ENCODE results near the gene OR7A17.

OR7A17 gene

DNA sequence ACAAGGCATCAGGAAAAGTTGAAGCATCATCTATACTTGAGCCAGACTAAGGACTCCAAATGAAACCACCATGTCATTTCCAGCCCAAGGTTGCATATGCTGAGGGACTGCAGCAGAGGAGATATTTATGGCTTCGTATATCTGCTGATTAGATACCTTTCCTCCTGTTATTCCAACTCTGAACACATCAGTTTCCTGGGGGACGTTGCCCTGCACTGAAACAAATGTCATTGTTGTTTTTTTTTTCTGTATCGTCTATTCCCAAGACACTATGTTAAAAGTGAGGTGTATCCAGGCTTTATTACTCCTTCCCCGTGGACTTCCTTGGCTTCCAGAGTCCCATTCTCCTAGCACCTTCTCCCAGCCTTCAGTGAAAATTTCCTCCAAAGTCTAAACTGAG is at the start of gene OR7A17:
Gene OR7A17, minus strand, starts transcription at position 101 of the 400 bp plus-strand sequence. CDS start 4,777 bp downstream, outside the sequence.
- DNase-seq (ENCODE audit: extremely low read depth in 1 of 2, low read depth in 1 of 2), result no peak

DNA sequence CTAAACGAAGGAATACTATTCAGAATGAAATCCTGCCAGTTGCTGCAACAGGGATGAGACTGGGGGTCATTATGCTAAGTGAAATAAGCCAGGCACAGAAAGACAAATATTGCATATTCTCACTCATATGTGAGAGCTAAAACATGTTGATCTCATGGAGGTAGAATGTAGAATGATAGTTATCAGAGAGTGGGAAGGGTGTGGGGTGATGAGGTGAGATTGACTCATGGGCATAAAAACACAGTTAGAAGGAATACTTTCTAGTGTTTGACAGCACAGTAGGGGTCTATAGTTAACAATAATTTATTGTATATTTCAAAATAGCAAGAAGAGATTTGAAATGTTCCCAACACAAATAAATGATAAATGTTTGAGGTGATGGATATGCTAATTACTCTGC is 47.6 kb upstream of the OR7A17 start:
- DNase-seq (ENCODE audit: extremely low read depth in 1 of 2, low read depth in 1 of 2), result no peak

DNA sequence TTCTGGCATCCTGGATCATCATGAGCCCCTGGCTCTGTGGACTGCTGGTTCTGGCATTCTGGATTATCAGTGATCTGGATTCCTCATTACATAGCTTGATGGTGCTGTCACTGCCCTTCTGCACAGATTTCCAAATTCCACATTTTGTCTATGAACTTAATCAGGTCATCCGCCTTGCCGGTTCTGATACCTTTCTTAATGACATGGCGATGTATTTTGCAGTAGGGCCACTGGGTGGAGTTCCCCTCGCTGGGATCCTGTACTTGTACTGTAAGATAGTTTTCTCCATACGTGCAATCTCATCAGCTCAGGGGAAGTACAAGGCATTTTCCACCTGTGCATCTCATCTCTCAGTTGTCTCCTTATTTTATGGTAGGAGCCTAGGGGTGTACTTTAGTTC is 30.9 kb upstream of the OR7A17 start:
- DNase-seq (ENCODE audit: extremely low read depth in 1 of 2, low read depth in 1 of 2), result no peak

DNA sequence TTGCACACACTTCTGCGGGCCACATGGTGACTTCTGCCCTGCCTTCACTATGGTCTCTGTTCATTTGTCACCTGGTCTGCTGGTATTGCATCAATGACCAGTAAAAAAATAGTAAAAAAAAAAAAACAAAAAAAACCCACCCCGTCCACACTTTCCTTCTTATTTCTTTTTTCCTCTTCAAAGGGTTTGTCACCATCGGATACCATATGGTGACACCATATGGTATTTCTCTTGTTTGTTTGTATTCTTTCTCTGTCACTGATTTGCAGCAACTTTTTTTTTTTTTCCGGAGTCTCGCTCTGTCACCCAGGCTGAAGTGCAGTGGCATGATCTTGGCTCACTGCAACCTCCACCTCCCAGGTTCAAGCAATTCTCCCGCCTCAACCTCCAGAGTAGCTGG is 29.2 kb upstream of the OR7A17 start:
- DNase-seq (ENCODE audit: extremely low read depth in 1 of 2, low read depth in 1 of 2), result no peak

DNA sequence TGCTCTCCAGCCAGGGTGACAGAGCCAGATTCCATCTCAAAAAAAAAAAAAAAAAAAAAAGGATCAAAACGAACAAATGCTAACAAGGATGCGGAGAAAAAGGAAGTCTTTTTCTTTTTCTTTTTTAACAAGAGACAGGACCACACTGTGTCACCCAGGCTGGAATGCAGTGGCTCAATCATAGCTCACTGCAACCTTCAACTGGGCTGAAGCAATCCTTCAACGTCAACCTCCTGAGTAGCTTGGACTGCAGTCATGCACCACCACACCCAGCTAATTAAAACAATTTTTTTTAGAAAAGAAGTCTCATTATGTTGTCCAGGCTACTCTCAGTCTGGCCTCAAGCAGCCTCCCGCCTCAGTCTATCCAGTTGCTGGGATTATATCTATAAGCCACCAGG is 20.8 kb upstream of the OR7A17 start:
- DNase-seq (ENCODE audit: extremely low read depth in 1 of 2, low read depth in 1 of 2), result no peak

DNA sequence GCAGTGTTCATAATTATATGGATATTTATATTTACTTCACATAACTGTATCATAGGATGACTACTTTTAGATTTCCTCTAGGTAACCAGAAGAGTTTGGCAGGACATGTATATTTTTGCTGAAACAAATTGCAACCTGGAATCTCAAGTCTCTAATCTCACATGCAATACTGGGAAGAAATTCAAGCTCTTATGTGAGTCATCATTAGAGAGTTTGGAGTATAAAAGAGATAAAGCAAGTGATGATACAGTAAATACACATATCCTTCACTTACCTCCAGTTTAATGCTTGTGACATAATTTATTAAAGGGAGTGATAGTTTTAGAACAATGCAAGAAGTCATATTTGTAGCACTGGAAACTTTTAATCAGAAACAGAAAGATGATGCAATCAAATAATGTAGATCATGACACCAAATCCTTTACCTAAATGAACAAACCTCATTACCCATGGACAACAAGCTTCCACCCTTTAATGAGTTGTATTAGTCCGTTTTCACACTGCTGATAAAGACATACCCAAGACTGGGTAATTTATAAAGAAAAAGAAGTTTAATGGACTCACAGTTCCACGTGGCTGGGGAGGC is 15.8 kb upstream of the OR7A17 start:
- no peak for DNase-seq (ENCODE audit: extremely low read depth in 1 of 2, low read depth in 1 of 2)

DNA sequence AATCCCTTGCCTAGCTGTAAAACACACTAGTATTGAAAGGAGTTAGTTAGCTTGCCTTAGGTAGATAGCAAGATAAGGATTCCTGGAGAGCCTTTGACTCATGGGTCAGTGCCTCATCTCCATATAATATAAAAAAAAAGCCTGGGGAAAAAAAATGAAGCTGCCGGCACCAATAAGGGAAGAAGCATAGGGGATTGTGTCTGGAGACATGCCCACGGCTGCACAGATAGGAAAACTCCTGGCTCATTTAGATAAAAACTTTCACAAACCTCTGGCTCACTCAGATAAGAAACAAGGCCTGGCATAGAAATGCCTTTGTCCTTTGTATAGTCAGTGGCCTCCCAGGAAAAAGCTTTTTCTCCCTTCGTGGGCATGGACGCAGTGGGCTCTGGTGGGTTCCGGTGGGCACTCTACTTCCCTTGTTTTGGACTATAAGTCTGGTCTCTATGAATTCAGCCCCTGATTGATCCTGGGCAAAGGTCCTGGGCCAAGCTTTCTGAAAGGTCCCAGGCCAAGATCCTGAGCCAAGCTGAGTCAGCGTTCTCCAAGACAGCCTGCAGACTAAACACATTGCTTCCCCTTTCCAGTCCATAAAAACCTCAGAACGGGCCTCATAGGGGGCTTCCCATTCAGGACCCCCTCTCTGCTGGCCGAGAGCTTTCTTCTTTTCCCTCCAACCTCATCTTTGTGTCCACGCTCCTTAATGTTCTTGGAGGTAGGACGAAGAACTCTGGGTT is 4.9 kb upstream of the OR7A17 start:
- DNase-seq (ENCODE audit: extremely low read depth in 1 of 2, low read depth in 1 of 2), result no peak

DNA sequence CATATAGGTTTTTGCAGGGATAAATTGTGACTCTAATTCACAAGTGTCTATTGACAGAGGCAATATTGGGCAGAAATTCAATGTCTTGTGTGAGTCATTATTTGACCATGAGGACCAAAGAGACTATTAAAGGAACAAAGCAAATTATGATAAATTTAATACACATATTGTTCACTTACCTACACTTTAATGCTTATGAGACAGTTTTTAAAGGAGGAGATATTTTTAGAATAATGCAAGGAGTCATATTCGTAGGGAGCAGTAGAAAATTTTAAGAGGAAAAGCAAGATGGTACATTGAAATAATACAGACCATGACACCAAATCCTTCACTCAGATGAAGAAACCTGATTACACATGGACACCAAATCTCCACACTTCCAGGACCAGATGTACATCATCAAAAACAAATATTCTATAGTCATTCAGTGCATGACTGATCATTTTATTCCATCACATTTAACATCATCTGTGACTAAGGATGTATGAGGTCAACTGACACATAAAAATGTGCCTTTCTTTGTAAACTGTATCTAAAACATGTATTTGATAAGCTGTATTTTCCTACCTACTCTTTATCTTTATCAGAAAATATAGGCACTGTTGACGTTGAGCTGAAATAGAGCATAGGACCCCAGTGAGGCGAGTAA is 4.2 kb upstream of the OR7A17 start:
- no peak for DNase-seq (ENCODE audit: extremely low read depth in 1 of 2, low read depth in 1 of 2)

DNA sequence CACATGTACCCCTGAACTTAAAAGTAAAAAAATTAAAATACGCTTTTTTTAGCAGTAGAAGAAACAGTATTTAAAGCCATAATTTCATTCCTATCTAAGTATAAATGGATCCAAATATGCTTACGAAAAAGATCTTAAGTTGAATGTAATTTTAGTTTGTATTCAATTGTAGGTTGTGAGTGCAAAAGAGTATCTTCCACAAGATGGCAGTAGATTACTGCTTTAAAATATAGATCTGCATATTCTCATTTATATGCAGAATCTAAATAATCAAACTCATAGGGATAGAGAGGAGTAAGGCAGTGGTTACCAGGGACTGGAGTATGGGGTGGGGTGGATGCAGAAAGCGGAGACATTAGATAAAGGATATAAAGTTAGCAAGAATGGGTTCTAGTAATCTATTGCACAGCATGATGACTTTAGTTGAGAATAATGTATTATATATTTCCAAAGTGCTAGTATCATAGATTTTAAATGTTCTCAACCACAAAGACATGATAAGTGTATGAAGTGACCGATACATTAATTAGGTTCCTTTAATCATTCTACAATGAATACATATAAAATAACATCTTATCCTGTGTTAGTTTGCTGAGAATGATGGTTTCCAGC is 14.2 kb downstream of the OR7A17 start:
- DNase-seq (ENCODE audit: extremely low read depth in 1 of 2, low read depth in 1 of 2), result no peak

DNA sequence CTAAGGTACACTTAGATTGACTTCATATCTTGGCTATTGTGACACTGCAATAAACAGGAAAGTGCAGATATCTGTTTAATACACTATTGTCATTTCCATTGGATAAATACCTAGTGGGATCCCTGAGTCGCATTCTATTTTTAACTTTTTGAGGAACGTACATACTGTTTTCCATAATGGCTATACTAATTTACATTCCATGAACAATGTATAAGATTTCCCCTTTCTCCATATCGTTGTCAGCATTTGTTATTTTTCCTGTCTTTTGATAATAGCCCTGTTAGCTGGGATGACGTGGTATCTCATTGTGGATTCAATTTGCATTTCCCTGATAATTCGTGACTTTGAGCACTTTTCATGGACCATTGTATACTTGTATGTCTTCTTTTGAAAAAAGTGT is 17.4 kb downstream of the OR7A17 start:
- no peak for DNase-seq (ENCODE audit: extremely low read depth in 1 of 2, low read depth in 1 of 2)

DNA sequence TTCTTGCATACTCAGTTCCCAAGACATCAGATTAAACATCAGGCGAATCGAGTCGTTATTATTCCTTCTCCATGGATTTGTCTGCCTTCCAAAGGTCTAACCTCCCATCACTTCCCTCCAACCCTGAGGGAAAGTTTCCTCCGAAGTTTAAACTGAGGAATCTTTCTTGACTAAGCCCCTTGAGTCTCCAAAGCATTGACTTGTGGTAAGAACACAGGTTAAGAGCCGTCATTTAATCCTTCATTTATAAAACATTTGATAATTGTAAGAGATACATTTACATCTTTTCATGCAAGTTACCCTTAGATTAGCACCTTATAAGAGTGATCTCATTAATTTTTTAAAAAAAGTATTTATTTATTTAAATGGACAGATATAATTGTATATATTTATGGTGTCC is 37.1 kb downstream of the OR7A17 start, which contains the start of gene OR7A10:
Gene OR7A10, minus strand, starts transcription at position 101 of the 400 bp plus-strand sequence. CDS start 7,045 bp downstream, outside the sequence.
- no peak for DNase-seq (ENCODE audit: extremely low read depth in 1 of 2, low read depth in 1 of 2)

DNA sequence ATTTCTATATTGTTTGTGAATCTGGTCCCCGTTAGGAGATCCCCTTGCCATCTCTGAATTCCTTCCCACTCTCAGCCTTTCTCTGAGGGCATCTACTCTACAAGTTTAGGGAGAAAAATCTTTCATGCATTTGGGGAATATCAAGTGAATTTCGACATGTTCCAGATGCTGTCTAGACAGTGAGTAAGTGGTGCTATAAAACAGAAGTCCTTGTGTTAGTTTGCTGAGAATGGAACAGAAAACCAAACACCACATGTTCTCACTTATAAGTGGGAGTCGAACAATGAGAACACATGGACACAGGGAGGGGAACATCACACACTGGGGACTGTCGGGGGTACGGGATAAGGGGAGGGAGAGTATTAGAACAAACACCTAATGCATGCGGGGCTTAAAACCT is 42.4 kb downstream of the OR7A17 start:
- DNase-seq (ENCODE audit: extremely low read depth in 1 of 2, low read depth in 1 of 2), result no peak

DNA sequence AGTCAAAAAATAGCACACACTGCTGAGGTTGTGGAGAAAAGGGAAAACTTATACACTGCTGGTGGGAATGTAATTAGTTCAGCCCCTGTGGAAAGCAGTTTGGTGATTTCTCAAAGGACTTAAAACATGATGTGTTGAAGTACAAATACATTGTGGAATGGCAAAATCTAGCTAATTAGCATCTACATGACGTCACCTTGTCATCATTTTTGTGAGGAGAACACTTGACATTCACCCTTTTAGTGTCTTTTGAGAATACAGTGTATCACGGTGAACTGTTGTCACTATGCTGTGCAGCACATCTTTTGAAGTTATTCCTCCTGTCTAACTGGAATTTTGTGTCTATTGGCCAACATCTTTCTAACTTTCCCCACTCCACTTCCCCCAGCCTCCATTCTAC is 42.8 kb downstream of the OR7A17 start:
- no peak for DNase-seq (ENCODE audit: extremely low read depth in 1 of 2, low read depth in 1 of 2)

DNA sequence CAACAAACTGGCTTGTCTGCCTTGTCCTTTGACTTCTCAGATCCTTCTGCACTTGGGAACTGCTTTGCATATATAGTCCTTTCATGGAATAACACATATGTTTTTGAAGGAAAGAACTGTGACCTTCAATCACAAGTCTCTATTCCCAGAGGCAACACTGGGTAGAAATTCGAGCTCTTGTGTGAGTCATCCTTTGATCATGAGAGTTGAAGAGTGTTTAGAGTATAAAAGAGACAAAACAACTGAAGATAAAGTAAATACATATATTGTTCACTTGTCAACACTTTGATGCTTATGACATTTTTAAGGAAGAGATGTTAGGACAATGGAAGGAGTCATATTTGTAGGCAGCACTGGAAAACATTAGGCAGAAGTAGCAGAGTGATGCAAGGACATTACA is 45.7 kb downstream of the OR7A17 start:
- no peak for DNase-seq (ENCODE audit: extremely low read depth in 1 of 2, low read depth in 1 of 2)

DNA sequence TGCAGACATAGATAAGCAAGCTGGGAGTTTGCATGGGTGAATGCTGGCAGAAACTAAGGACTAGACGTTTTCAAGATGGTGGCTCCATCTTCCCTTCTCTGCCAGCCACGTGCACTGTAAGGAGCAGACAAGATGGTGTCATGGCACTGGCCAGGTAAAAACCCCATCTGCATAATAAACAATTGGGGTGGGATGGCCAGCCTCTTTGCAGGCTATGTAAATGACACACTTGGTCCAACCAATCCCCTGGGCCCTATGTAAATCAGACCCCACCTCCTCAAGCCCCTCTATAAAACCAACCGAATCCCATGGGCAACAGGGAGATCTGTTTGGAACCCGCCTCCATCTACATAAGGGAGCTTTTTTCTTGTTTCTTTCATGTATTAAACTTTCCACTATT is 48.5 kb downstream of the OR7A17 start:
- DNase-seq (ENCODE audit: extremely low read depth in 1 of 2, low read depth in 1 of 2), result no peak

DNA sequence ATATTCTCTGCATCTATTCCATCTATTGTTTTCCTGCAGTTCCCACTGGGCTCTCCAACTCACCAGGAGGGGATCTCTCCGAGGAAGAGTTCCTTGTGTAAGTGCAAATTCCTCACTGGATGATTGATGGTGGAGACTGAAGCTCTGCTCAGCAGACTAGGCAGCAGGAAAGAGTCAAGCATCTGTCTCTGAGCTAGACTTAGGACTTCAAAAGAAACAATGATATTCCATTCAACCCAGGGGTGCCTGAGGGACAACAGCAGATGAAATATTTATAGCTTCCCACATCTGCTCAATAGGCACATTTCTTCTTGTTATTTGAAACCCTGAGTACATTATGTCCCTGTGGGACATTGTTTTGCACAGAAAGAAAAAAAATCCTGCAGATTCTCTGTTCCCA is 50.9 kb downstream of the OR7A17 start, which contains the start of the genes OR7A5 and OR7C1:
Gene OR7A5, minus strand, starts transcription at position 175 of the 400 bp plus-strand sequence. CDS start 6,944 bp downstream, outside the sequence.
Gene OR7C1, minus strand, starts transcription at position 175 of the 400 bp plus-strand sequence. CDS start 35,049 bp downstream, outside the sequence.
- no peak for DNase-seq (ENCODE audit: extremely low read depth in 1 of 2, low read depth in 1 of 2)

DNA sequence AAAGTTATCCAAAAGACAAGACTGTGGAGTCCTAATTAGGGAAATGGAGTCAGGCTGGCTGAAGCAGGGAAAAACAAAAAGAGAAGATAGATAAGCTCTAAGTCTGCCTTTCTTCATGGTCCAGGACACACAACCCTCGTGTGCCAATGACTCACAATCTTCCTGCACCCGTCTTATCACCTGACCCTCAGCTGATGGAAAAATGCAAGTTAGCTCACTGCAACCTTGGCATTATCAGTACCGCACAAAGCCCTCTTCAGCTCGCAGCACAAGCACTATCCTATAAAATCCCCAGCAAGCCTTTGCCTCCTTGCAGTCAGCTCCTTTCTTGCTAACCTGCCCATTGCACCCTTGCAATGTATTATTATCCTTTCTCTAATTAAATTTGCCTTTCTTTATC is 55.2 kb downstream of the OR7A17 start:
- DNase-seq (ENCODE audit: extremely low read depth in 1 of 2, low read depth in 1 of 2), result no peak
